Measurements from ENCODE around the gene DHX15. TPM values are rescaled to one million over a fixed set of nuclear protein-coding genes. Genes with fewer than 3 reads are reported as not detected.

The DHX15 gene
- total RNA-seq, 1 experiment from 2014 or later, result 229 TPM

DNA sequence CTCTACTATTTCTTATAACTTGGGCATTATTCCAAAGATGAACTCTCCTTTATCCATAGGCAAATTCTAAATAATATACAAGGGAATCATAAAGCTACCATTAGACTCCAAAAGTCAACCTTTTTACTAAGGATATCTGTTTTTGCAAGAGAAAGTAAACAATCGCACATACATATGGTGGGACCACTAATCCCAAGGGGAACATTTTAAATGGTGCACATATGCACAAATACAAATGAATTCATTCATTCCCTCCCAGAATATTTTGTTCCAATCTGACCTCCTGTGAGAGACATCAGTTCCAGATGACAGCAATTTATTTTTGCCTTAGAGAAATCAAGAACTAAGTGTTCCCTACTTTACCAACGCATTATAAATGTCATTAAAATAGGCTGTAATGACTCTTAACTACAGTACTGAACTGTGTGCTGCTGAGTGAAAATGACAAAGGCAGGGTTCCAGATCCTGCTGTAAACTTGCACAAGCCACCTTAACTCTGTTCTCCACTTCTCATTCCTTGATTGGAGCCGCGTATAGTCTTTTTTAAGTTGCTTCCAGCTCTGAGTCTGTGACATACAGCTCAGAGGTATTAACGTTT lies 2.0 kb downstream of the DHX15 start:
- Histone ChIP-seq H4K20me1 (ENCODE audit: low read length) (peaks cover 58% of the 10 kb centered on the region), H3K79me2 (ENCODE audit: low read length) (peaks cover 71% of the 10 kb centered on the region), H3K4me3 (ENCODE audit: low read length) (peak overlapping the region; percentile 90), H3K9me2 (replicated peaks; ENCODE audit: low read length) (no peaks in the 10 kb centered on the region), H3K27me3 (ENCODE audit: low read length) (no peaks in the 10 kb centered on the region), H3K4me2 (ENCODE audit: low read length) (peak overlapping the region; percentile 100), H3K27ac (ENCODE audit: low read length) (no peak overlapping the region), H3F3A (ENCODE audit: low read length, unreplicated experiment) (no peaks in the 10 kb centered on the region), H3K36me3 (ENCODE audit: low read depth, low read length) (peaks cover 22% of the 10 kb centered on the region), H3K4me1 (ENCODE audit: insufficient read depth, low read length) (peaks cover 17% of the 10 kb centered on the region; the same call in 1 of the 2 replicates), H2AFZ (ENCODE audit: low read length) (no peak overlapping the region), H3K9ac (ENCODE audit: low read length) (peak overlapping the region; percentile 100), H3K9me3 (ENCODE audit: low read length) (no peaks in the 10 kb centered on the region)
- ChIA-PET POLR2A (ENCODE audit: unreplicated experiment) (interaction anchor here (0.6 to 0.7 kb wide), 2 partner anchors 19 to 132 kb away, joined by 3 to 4 read pairs; no protein-coding TSS in a partner anchor), CTCF (no interaction called here)
- DNase-seq (no peak), ATAC-seq (no peak)
- intact Hi-C loops (cut with micrococcal nuclease), result loop anchor here (5.0 to 10.0 kb wide), 2 partner anchors 75 to 392 kb away; no protein-coding TSS in a partner anchor
- TF ChIP-seq EZH2 (IDR thresholded peaks at IDR 0.05; ENCODE audit: low read length, unreplicated experiment) (no peak), EZH2phosphoT487 (IDR thresholded peaks at IDR 0.05; ENCODE audit: borderline replicate concordance, low read length) (no peak)
- TF ChIP-seq, protein P1, sequence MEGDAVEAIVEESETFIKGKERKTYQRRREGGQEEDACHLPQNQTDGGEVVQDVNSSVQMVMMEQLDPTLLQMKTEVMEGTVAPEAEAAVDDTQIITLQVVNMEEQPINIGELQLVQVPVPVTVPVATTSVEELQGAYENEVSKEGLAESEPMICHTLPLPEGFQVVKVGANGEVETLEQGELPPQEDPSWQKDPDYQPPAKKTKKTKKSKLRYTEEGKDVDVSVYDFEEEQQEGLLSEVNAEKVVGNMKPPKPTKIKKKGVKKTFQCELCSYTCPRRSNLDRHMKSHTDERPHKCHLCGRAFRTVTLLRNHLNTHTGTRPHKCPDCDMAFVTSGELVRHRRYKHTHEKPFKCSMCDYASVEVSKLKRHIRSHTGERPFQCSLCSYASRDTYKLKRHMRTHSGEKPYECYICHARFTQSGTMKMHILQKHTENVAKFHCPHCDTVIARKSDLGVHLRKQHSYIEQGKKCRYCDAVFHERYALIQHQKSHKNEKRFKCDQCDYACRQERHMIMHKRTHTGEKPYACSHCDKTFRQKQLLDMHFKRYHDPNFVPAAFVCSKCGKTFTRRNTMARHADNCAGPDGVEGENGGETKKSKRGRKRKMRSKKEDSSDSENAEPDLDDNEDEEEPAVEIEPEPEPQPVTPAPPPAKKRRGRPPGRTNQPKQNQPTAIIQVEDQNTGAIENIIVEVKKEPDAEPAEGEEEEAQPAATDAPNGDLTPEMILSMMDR (conservative IDR thresholded peaks at IDR 0.05; ENCODE audit: low read depth, low read length), result no peak
- BruUV-seq (replicated peaks), result no TSS peak

DNA sequence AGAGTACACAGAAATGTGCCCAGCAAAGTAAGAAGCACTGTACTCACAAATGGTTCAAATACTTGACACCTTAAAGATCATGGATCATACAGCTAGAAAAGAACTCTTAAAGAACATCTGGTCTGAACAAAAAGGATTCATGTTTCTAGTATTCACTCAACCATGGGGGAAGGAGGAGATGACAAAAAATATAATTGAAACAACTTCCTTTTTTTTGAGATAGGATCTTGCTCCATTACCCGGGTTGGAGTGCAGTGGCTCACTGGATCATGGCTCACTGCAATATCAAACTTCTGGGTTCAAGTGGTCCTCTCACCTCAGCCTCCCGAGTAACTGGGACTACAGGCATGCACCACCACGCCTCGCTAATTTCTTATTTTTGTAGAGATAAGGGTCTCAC lies 6.0 kb downstream of the DHX15 start:
- peaks cover 100% of the 10 kb centered on the region for H3K79me2 ChIP-seq (ENCODE audit: low read length)
- no TSS peak for BruUV-seq (replicated peaks)
- no peaks in the 10 kb centered on the region for H3K9me2 ChIP-seq (replicated peaks; ENCODE audit: low read length)
- no peak overlapping the region for H3K4me3 ChIP-seq (ENCODE audit: low read length)
- intact Hi-C loops (cut with micrococcal nuclease), result no loop called here
- no peaks in the 10 kb centered on the region for H3K9me3 ChIP-seq (ENCODE audit: low read length)
- no peaks in the 10 kb centered on the region for H3F3A ChIP-seq (ENCODE audit: low read length, unreplicated experiment)
- no peak overlapping the region for H2AFZ ChIP-seq (ENCODE audit: low read length)
- no peak for DNase-seq
- ATAC-seq, result no peak
- H3K27me3 ChIP-seq (ENCODE audit: low read length), result no peaks in the 10 kb centered on the region
- H3K27ac ChIP-seq (ENCODE audit: low read length), result no peak overlapping the region
- TF ChIP-seq, protein P1 (conservative IDR thresholded peaks at IDR 0.05; ENCODE audit: low read depth, low read length), result no peak
- TF ChIP-seq EZH2 (IDR thresholded peaks at IDR 0.05; ENCODE audit: low read length, unreplicated experiment) (no peak), EZH2phosphoT487 (IDR thresholded peaks at IDR 0.05; ENCODE audit: borderline replicate concordance, low read length) (no peak)
- H3K4me1 ChIP-seq (ENCODE audit: insufficient read depth, low read length), result peaks cover 17% of the 10 kb centered on the region; the same call in 1 of the 2 replicates
- H4K20me1 ChIP-seq (ENCODE audit: low read length), result peaks cover 93% of the 10 kb centered on the region
- POLR2A ChIA-PET (ENCODE audit: unreplicated experiment), result no interaction called here
- CTCF ChIA-PET, result no interaction called here
- H3K9ac ChIP-seq (ENCODE audit: low read length), result no peak overlapping the region
- H3K4me2 ChIP-seq (ENCODE audit: low read length), result no peak overlapping the region
- peaks cover 54% of the 10 kb centered on the region for H3K36me3 ChIP-seq (ENCODE audit: low read depth, low read length)

DNA sequence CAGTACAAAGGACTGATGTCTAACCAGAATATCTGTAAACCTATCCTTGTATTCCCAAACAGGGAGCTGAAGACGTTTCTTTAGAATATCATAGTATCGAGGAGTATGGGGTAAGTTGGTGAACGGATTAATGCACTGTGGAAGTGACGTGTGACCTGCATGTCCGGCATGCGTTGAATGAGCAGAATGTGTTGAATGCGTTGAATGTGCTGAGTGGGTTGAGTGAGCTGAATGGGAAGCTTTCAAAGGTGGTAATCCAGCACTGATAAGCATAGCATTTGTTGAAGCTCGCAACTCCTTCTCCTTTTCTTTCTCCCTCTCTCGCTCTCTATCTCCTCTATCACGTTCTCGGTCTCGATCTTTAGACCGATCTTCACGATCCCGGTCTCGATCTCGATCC lies 8.1 kb downstream of the DHX15 start:
- H3K9ac ChIP-seq (ENCODE audit: low read length), result no peak overlapping the region
- no peak overlapping the region for H2AFZ ChIP-seq (ENCODE audit: low read length)
- H4K20me1 ChIP-seq (ENCODE audit: low read length), result peaks cover 87% of the 10 kb centered on the region
- no peaks in the 10 kb centered on the region for H3K9me2 ChIP-seq (replicated peaks; ENCODE audit: low read length)
- TF ChIP-seq, protein P1 (conservative IDR thresholded peaks at IDR 0.05; ENCODE audit: low read depth, low read length), result no peak
- no peak for TF ChIP-seq EZH2phosphoT487 (IDR thresholded peaks at IDR 0.05; ENCODE audit: borderline replicate concordance, low read length)
- no peaks in the 10 kb centered on the region for H3F3A ChIP-seq (ENCODE audit: low read length, unreplicated experiment)
- H3K79me2 ChIP-seq (ENCODE audit: low read length), result peaks cover 100% of the 10 kb centered on the region
- no peak for ATAC-seq
- peaks cover 53% of the 10 kb centered on the region for H3K36me3 ChIP-seq (ENCODE audit: low read depth, low read length)
- no peak overlapping the region for H3K27ac ChIP-seq (ENCODE audit: low read length)
- DNase-seq, result no peak
- no peak overlapping the region for H3K4me3 ChIP-seq (ENCODE audit: low read length)
- H3K27me3 ChIP-seq (ENCODE audit: low read length), result no peaks in the 10 kb centered on the region
- CTCF ChIA-PET, result no interaction called here
- intact Hi-C loops (cut with micrococcal nuclease), result no loop called here
- BruUV-seq (replicated peaks), result no TSS peak
- POLR2A ChIA-PET (ENCODE audit: unreplicated experiment), result no interaction called here
- H3K4me1 ChIP-seq (ENCODE audit: insufficient read depth, low read length), result peaks cover 4% of the 10 kb centered on the region; the same call in 1 of the 2 replicates
- H3K4me2 ChIP-seq (ENCODE audit: low read length), result no peak overlapping the region
- H3K9me3 ChIP-seq (ENCODE audit: low read length), result no peaks in the 10 kb centered on the region

All from PC-3 (cell line).